ENCODE data around the gene ZC3H12A. TPM values are rescaled to one million over a fixed set of nuclear protein-coding genes. Genes with fewer than 3 reads are reported as not detected.

Gene ZC3H12A
- total RNA-seq, 1 donor from 2014 or later: 4.9 TPM

DNA sequence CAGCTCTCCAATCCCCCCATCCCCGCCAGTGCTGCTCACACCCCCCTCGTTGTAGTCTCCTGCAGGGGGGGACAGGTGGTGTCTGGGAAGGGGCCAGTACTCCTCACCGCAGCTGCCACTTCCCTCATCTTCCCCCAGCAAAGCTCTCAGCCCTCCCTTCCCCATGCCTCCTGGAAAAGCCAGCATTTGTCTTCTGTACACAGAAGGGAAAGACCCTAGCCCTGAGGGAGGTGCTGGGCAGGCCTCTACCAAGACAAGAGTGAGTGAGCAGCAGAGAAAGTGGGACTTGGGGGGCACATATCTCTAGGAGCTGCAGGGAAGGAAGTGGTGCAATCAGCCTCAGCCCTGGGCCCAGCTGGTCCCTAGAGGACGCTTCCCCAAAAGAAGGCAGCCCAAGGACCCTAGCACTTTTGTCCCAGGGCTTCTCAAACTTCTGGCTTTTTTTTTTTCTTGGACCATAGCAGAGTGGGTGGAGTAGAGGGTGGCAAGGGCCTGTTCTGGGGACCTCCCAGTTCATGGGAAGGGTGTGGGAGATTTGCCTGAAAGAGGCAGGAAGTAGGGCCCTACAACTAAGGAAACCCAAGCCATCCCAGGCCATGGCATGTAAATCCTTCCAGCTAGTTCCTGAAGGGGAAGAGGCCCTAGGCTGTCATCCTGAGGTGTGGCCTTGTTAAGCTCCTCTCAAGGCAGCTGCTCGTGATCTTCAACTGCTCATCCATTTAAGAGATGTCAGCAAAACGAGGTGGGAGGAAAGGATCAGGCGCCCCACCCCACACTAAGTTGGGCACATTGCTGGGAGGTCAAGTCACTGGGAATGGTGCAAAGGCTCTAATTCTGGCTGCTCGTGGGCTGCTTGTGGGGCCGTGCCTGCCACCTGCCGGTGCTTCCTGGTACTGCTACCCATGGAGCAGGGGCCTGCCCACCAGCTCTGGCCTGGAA, 12.6 kb downstream of the ZC3H12A start:
- DNase-seq: peak; percentile 79
- TF ChIP-seq, protein P1, sequence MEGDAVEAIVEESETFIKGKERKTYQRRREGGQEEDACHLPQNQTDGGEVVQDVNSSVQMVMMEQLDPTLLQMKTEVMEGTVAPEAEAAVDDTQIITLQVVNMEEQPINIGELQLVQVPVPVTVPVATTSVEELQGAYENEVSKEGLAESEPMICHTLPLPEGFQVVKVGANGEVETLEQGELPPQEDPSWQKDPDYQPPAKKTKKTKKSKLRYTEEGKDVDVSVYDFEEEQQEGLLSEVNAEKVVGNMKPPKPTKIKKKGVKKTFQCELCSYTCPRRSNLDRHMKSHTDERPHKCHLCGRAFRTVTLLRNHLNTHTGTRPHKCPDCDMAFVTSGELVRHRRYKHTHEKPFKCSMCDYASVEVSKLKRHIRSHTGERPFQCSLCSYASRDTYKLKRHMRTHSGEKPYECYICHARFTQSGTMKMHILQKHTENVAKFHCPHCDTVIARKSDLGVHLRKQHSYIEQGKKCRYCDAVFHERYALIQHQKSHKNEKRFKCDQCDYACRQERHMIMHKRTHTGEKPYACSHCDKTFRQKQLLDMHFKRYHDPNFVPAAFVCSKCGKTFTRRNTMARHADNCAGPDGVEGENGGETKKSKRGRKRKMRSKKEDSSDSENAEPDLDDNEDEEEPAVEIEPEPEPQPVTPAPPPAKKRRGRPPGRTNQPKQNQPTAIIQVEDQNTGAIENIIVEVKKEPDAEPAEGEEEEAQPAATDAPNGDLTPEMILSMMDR (IDR thresholded peaks at IDR 0.05; ENCODE audit: borderline replicate concordance): peak; percentile 99
- Histone ChIP-seq H3K9me3 (replicated peaks) (no peaks in the 10 kb centered on the region), H3K27ac (replicated peaks) (peak overlapping the region; percentile 70), H3K4me3 (no peak overlapping the region), H3K27me3 (ENCODE audit: low read depth) (no peaks in the 10 kb centered on the region), H3K36me3 (peaks cover 63% of the 10 kb centered on the region), H3K4me1 (peaks cover 40% of the 10 kb centered on the region)
- intact Hi-C loops (cut with micrococcal nuclease): loop anchor here (2.0 kb wide), 1 partner anchor 32 kb away; no protein-coding TSS in a partner anchor

DNA sequence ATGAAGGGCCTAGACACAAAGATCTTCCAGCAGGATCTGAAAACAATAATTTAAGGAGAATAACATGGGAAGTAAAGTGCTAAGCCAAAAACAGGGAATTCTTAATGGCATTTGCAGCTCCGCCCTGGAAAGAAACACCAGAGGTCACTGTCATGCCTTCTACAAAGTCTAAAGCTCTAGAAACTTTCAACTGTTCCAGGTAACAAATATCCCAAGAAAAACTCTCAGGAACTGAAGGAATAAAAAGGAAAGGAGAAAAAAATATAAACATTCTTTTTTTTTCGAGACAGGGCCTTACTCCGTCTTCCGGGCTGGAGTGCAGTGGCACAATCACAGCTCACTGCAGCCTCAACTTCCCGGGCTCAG, 13.2 kb downstream of the ZC3H12A start:
- intact Hi-C loops (cut with micrococcal nuclease): loop anchor here (2.0 kb wide), 1 partner anchor 33 kb away; no protein-coding TSS in a partner anchor
- no peak for DNase-seq
- Histone ChIP-seq H3K4me1 (peaks cover 40% of the 10 kb centered on the region), H3K36me3 (peaks cover 63% of the 10 kb centered on the region), H3K27me3 (ENCODE audit: low read depth) (no peaks in the 10 kb centered on the region), H3K27ac (replicated peaks) (peak overlapping the region; percentile 70), H3K9me3 (replicated peaks) (no peaks in the 10 kb centered on the region), H3K4me3 (no peak overlapping the region)
- TF ChIP-seq, protein P1 (IDR thresholded peaks at IDR 0.05; ENCODE audit: borderline replicate concordance): peak; percentile 27

DNA sequence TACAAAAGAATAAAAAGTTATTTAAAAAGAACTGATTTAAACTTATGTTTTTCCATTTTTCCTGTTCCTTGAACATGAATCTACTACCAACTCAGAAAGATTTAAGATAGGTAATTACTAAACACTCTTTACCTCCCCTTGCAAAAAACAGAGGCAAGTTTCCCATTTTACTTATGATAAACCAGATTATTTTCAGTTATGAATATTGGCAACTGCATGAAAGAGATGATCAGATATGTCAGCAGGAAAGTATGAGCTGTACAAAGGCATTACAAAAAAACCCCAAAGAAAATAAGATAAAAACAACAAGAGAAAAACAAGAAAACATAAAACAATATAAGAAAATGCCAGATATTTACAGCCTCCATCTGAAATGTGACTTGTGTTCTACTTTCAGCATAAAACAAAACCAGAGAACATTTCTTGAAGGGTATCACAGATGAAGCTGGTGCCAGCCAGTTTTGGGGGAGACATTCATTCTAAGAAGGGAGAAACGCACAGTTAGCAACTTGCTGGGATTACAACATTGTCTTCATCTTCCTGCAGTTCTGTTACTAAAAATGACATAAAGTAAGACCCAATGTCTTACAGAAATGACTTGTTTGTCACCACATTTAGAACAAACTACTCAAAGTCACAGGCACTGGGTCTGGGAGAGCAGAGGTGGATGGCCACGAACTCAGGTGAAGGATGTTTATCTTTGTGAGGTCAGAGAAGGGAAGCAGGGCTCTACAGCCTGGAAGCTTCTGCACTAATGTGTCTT, 19.1 kb downstream of the ZC3H12A start:
- no peak overlapping the region for H3K27ac ChIP-seq (replicated peaks)
- H3K4me1 ChIP-seq: peaks cover 7% of the 10 kb centered on the region
- peaks cover 67% of the 10 kb centered on the region for H3K36me3 ChIP-seq
- no peak for DNase-seq
- no peak overlapping the region for H3K4me3 ChIP-seq
- H3K27me3 ChIP-seq (ENCODE audit: low read depth): no peaks in the 10 kb centered on the region
- TF ChIP-seq, protein P1 (IDR thresholded peaks at IDR 0.05; ENCODE audit: borderline replicate concordance): no peak
- intact Hi-C loops (cut with micrococcal nuclease): no loop called here
- H3K9me3 ChIP-seq (replicated peaks): no peaks in the 10 kb centered on the region

DNA sequence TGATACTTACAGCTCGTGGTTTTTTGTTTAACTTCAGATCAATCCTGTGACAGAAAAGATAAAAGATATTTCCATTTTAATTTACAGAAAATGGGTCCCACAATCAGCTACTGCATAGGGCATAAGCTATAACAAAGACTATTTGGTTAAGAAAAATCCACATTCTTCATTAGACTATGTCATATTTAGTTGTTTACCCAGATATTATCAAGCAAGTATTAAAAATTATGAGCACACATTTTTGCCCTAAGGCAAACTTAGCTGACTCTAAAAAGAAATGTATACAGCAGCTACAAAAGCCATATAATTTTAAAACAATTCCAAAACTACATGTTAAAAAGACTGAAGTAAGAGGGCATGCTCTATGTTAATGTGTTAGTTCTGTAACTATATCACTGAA, 21.5 kb downstream of the ZC3H12A start:
- no peaks in the 10 kb centered on the region for H3K27me3 ChIP-seq (ENCODE audit: low read depth)
- peaks cover 54% of the 10 kb centered on the region for H3K36me3 ChIP-seq
- H3K9me3 ChIP-seq (replicated peaks): no peaks in the 10 kb centered on the region
- no peak overlapping the region for H3K4me3 ChIP-seq
- TF ChIP-seq, protein P1 (IDR thresholded peaks at IDR 0.05; ENCODE audit: borderline replicate concordance): no peak
- no peak for DNase-seq
- intact Hi-C loops (cut with micrococcal nuclease): no loop called here
- no peak overlapping the region for H3K27ac ChIP-seq (replicated peaks)
- peaks cover 26% of the 10 kb centered on the region for H3K4me1 ChIP-seq

DNA sequence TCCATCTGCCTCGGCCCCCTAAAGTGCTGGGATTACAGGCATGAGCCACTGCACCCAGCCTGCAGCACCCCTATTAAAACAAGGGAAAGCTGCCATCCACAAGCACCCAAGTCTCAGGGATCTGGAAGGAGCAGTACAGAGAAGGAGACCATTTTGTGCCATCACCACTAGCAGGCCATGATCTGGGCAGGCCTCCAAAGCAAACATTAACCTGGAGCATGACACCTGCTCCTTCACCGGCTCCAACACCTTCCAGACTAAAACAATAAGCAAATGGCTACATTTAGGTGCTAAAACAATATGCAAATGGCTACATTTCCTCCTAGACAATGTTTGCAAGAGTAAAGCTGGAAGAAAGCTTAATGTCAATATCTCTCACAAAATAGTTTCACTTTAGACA, 23.5 kb downstream of the ZC3H12A start:
- H3K4me3 ChIP-seq: no peak overlapping the region
- H3K9me3 ChIP-seq (replicated peaks): no peaks in the 10 kb centered on the region
- H3K4me1 ChIP-seq: peaks cover 26% of the 10 kb centered on the region
- H3K27me3 ChIP-seq (ENCODE audit: low read depth): no peaks in the 10 kb centered on the region
- peaks cover 51% of the 10 kb centered on the region for H3K36me3 ChIP-seq
- TF ChIP-seq, protein P1 (IDR thresholded peaks at IDR 0.05; ENCODE audit: borderline replicate concordance): no peak
- no peak for DNase-seq
- intact Hi-C loops (cut with micrococcal nuclease): no loop called here
- no peak overlapping the region for H3K27ac ChIP-seq (replicated peaks)

Measured in left ventricle myocardium inferior (tissue), 1 donor.